ENCODE measurements around the gene KRTAP1-5.

DNA sequence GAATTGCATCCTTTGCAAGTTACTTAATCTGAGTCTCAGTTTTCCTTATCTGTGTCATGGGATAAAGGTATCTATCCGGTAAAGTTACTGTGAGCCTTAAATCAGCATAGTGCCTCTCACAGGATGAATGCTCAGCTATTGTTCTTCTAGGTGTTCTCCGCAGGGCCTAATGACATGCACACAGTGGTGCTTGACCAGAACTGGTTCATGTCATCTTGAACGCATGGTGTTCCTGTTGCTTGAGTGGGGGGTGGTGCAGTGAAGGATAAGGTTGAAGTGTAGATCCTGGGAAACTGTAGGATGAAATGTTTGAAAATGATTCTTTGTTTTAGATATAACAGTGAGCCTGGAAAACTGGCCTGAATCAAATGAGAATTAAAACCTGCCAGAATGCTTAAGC, 46.9 kb downstream of the KRTAP1-5 start:
- TF ChIP-seq POLR2A (IDR thresholded peaks at IDR 0.05), result no peak
- TF ChIP-seq, protein P1, sequence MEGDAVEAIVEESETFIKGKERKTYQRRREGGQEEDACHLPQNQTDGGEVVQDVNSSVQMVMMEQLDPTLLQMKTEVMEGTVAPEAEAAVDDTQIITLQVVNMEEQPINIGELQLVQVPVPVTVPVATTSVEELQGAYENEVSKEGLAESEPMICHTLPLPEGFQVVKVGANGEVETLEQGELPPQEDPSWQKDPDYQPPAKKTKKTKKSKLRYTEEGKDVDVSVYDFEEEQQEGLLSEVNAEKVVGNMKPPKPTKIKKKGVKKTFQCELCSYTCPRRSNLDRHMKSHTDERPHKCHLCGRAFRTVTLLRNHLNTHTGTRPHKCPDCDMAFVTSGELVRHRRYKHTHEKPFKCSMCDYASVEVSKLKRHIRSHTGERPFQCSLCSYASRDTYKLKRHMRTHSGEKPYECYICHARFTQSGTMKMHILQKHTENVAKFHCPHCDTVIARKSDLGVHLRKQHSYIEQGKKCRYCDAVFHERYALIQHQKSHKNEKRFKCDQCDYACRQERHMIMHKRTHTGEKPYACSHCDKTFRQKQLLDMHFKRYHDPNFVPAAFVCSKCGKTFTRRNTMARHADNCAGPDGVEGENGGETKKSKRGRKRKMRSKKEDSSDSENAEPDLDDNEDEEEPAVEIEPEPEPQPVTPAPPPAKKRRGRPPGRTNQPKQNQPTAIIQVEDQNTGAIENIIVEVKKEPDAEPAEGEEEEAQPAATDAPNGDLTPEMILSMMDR (IDR thresholded peaks at IDR 0.05), result no peak

Measured in uterus (tissue), 2 donors.